ENCODE measurements around the gene EEF2.
"Not testable (repeated sequence)": the region's sequence is repeated elsewhere in the genome, so short reads cannot be mapped to it uniquely, and the experiment has no call there.

DNA sequence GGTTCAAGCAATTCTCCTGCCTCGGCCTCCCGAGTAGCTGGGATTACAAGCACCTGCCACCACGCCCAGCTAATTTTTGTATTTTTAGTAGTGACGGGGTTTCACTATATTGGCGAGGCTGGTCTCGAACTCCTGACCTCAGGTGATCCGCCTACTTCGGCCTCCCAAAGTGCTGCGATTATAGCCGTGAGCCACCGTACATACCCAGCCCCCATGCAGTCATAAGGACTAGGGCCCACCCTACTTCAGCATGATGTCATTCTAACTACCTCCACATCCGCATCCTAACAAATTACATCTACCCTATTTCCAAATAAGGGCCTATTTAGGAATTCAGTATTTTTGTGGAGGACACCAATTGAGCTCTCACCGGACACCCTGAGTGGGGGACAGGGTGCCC, 30.0 kb downstream of the EEF2 start:
- TF ChIP-seq, protein P1, sequence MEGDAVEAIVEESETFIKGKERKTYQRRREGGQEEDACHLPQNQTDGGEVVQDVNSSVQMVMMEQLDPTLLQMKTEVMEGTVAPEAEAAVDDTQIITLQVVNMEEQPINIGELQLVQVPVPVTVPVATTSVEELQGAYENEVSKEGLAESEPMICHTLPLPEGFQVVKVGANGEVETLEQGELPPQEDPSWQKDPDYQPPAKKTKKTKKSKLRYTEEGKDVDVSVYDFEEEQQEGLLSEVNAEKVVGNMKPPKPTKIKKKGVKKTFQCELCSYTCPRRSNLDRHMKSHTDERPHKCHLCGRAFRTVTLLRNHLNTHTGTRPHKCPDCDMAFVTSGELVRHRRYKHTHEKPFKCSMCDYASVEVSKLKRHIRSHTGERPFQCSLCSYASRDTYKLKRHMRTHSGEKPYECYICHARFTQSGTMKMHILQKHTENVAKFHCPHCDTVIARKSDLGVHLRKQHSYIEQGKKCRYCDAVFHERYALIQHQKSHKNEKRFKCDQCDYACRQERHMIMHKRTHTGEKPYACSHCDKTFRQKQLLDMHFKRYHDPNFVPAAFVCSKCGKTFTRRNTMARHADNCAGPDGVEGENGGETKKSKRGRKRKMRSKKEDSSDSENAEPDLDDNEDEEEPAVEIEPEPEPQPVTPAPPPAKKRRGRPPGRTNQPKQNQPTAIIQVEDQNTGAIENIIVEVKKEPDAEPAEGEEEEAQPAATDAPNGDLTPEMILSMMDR (IDR thresholded peaks at IDR 0.05; ENCODE audit: low read depth, low read length, missing input control), result not testable (repeated sequence)
- not testable (repeated sequence) for TF ChIP-seq GABPA (IDR thresholded peaks at IDR 0.05 in 1 of 2, conservative IDR thresholded peaks at IDR 0.05 in 1 of 2); RAD21 (IDR thresholded peaks at IDR 0.05); RXRA (IDR thresholded peaks at IDR 0.05); ATF3 (IDR thresholded peaks at IDR 0.05); YY1 (IDR thresholded peaks at IDR 0.05)
- TF ChIP-seq, protein P2, sequence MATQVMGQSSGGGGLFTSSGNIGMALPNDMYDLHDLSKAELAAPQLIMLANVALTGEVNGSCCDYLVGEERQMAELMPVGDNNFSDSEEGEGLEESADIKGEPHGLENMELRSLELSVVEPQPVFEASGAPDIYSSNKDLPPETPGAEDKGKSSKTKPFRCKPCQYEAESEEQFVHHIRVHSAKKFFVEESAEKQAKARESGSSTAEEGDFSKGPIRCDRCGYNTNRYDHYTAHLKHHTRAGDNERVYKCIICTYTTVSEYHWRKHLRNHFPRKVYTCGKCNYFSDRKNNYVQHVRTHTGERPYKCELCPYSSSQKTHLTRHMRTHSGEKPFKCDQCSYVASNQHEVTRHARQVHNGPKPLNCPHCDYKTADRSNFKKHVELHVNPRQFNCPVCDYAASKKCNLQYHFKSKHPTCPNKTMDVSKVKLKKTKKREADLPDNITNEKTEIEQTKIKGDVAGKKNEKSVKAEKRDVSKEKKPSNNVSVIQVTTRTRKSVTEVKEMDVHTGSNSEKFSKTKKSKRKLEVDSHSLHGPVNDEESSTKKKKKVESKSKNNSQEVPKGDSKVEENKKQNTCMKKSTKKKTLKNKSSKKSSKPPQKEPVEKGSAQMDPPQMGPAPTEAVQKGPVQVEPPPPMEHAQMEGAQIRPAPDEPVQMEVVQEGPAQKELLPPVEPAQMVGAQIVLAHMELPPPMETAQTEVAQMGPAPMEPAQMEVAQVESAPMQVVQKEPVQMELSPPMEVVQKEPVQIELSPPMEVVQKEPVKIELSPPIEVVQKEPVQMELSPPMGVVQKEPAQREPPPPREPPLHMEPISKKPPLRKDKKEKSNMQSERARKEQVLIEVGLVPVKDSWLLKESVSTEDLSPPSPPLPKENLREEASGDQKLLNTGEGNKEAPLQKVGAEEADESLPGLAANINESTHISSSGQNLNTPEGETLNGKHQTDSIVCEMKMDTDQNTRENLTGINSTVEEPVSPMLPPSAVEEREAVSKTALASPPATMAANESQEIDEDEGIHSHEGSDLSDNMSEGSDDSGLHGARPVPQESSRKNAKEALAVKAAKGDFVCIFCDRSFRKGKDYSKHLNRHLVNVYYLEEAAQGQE (IDR thresholded peaks at IDR 0.05), result not testable (repeated sequence)
- TF ChIP-seq, protein P3, sequence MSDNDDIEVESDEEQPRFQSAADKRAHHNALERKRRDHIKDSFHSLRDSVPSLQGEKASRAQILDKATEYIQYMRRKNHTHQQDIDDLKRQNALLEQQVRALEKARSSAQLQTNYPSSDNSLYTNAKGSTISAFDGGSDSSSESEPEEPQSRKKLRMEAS (IDR thresholded peaks at IDR 0.05), result not testable (repeated sequence)
